GM12892 (cell line): ENCODE data around the gene THAP7.

Source experiments
- POLR2A ChIP-seq: IDR thresholded peaks from 2 replicates; pipeline ENCODE4 v1.6.1; 2011; ENCODE audit warnings: low read depth, low read length, control low read depth
- TAF1 ChIP-seq: IDR thresholded peaks from 2 replicates; pipeline ENCODE4 v1.6.1; 2011; ENCODE audit warnings: low read depth, mild to moderate bottlenecking, control low read depth, low read length, borderline replicate concordance

GRCh38 chr22:20964090-20964798 is 37.7 kb downstream of the THAP7 start:
- no peak for TF ChIP-seq POLR2A
- TF ChIP-seq TAF1 = no peak
